KOPT-K1 (cell line): ENCODE data around the gene TUBAL3.

Experiments used
- H3K27ac ChIP-seq: fragments of 200-600 bp; sonication (generic); 2 replicates; pipeline ENCODE4 v1.5.1; 2016; ENCODE audit warnings: antibody characterized with exemption, mild to moderate bottlenecking, low read depth, low read length; ENCODE audit not compliant: poor library complexity, severe bottlenecking
- H3K36me3 ChIP-seq: fragments of 200-600 bp; sonication (generic); 2 replicates; pipeline ENCODE4 v1.5.1; 2017; ENCODE audit warnings: antibody characterized with exemption, mild to moderate bottlenecking, low read length, moderate library complexity; ENCODE audit not compliant: insufficient read depth
- H3K9me3 ChIP-seq: fragments of 200-600 bp; sonication (generic); 2 replicates; pipeline ENCODE4 v1.5.1; 2017; ENCODE audit warnings: antibody characterized with exemption, low read length, mild to moderate bottlenecking; ENCODE audit not compliant: insufficient read depth, poor library complexity, severe bottlenecking

Gene TUBAL3

GRCh38 chr10:5404208-5405041 lies at the start of gene TUBAL3:
Gene TUBAL3 (minus strand): TSS chr10:5404828. CDS start chr10:5404792, 36 bp downstream.
- H3K27ac ChIP-seq = no peak within 1 kb of the TSS
- no peaks in the 10 kb centered on the region for H3K36me3 ChIP-seq
- peaks cover 11% of the 10 kb centered on the region for H3K9me3 ChIP-seq

- Histone ChIP-seq H3K27ac (no peak overlapping the region), H3K9me3 (no peaks in the 10 kb centered on the region), H3K36me3 (peaks cover 71% of the 10 kb centered on the region)
Measured at GRCh38 chr10:5453749-5454489, 49.3 kb upstream of the TUBAL3 start.

- Histone ChIP-seq H3K36me3 (peaks cover 44% of the 10 kb centered on the region), H3K9me3 (no peaks in the 10 kb centered on the region), H3K27ac (no peak overlapping the region)
Measured at GRCh38 chr10:5450605-5451384, 46.2 kb upstream of the TUBAL3 start.

- Histone ChIP-seq H3K36me3 (peaks cover 34% of the 10 kb centered on the region), H3K9me3 (no peaks in the 10 kb centered on the region), H3K27ac (no peak overlapping the region)
Measured at GRCh38 chr10:5449823-5450222, 45.2 kb upstream of the TUBAL3 start.

GRCh38 chr10:5449227-5449626 lies 44.6 kb upstream of the TUBAL3 start:
- Histone ChIP-seq H3K36me3 (peaks cover 32% of the 10 kb centered on the region), H3K9me3 (no peaks in the 10 kb centered on the region), H3K27ac (no peak overlapping the region)

GRCh38 chr10:5448333-5449001 lies 43.8 kb upstream of the TUBAL3 start:
- Histone ChIP-seq H3K27ac (peak overlapping the region; percentile 12), H3K36me3 (peaks cover 32% of the 10 kb centered on the region), H3K9me3 (no peaks in the 10 kb centered on the region)

GRCh38 chr10:5447611-5448071 lies 43.0 kb upstream of the TUBAL3 start:
- H3K36me3 ChIP-seq = peaks cover 23% of the 10 kb centered on the region
- H3K9me3 ChIP-seq = no peaks in the 10 kb centered on the region
- H3K27ac ChIP-seq = peak overlapping the region; percentile 12

GRCh38 chr10:5447056-5447455 lies 42.4 kb upstream of the TUBAL3 start:
- Histone ChIP-seq H3K27ac (peak overlapping the region; percentile 12), H3K36me3 (peaks cover 18% of the 10 kb centered on the region), H3K9me3 (no peaks in the 10 kb centered on the region)

GRCh38 chr10:5446390-5446926 lies 41.8 kb upstream of the TUBAL3 start:
- H3K36me3 ChIP-seq = peaks cover 12% of the 10 kb centered on the region
- no peaks in the 10 kb centered on the region for H3K9me3 ChIP-seq
- H3K27ac ChIP-seq = peak overlapping the region; percentile 49

- H3K9me3 ChIP-seq = no peaks in the 10 kb centered on the region
- H3K27ac ChIP-seq = no peak overlapping the region
- peaks cover 11% of the 10 kb centered on the region for H3K36me3 ChIP-seq
Measured at GRCh38 chr10:5445006-5445405, 40.4 kb upstream of the TUBAL3 start.

GRCh38 chr10:5443429-5443828 lies 38.8 kb upstream of the TUBAL3 start:
- Histone ChIP-seq H3K36me3 (peaks cover 11% of the 10 kb centered on the region), H3K9me3 (no peaks in the 10 kb centered on the region), H3K27ac (no peak overlapping the region)

- H3K27ac ChIP-seq = no peak overlapping the region
- H3K9me3 ChIP-seq = no peaks in the 10 kb centered on the region
- peaks cover 11% of the 10 kb centered on the region for H3K36me3 ChIP-seq
Measured at GRCh38 chr10:5442990-5443370, 38.4 kb upstream of the TUBAL3 start.

GRCh38 chr10:5442065-5442989 lies 37.7 kb upstream of the TUBAL3 start:
- H3K27ac ChIP-seq = no peak overlapping the region
- peaks cover 11% of the 10 kb centered on the region for H3K36me3 ChIP-seq
- H3K9me3 ChIP-seq = no peaks in the 10 kb centered on the region
